MG63 (cell line): ENCODE measurements around the gene RTN4R. TPM values are rescaled to one million over a fixed set of nuclear protein-coding genes. Genes with fewer than 3 reads are reported as not detected.

Experiments used
- DNase-seq: peaks from one replicate; pipeline ENCODE4 v3.0.0-alpha.2; 2020
- H3K27me3 ChIP-seq: fragments of 250-450 bp; sonication (Bioruptor Pico); 2 replicates; pipeline ENCODE4 v1.5.1; 2020; ENCODE audit warnings: mild to moderate bottlenecking, moderate library complexity
- H3K36me3 ChIP-seq: fragments of 250-450 bp; sonication (Bioruptor Pico); 2 replicates; pipeline ENCODE4 v1.5.1; 2020; ENCODE audit warnings: mild to moderate bottlenecking, moderate library complexity
- H3K4me3 ChIP-seq: fragments of 250-450 bp; sonication (Bioruptor Pico); 2 replicates; pipeline ENCODE4 v1.5.1; 2020; ENCODE audit warnings: mild to moderate bottlenecking, moderate library complexity
- H3K9me3 ChIP-seq: fragments of 250-450 bp; sonication (Bioruptor Pico); 2 replicates; pipeline ENCODE4 v1.5.1; 2020; ENCODE audit warnings: mild to moderate bottlenecking, moderate library complexity
- total RNA-seq: library from RNA; depleted of rRNA; stranded (reverse); fragments of >200 nt; shearing (Covaris generic); gene quantifications from 2 replicates; pipeline ENCODE4 v1.2.3, GENCODE V29; 2014; ENCODE audit warnings: low replicate concordance

The RTN4R gene
- total RNA-seq, 1 experiment from 2014 or later = 5.7 TPM

DNA sequence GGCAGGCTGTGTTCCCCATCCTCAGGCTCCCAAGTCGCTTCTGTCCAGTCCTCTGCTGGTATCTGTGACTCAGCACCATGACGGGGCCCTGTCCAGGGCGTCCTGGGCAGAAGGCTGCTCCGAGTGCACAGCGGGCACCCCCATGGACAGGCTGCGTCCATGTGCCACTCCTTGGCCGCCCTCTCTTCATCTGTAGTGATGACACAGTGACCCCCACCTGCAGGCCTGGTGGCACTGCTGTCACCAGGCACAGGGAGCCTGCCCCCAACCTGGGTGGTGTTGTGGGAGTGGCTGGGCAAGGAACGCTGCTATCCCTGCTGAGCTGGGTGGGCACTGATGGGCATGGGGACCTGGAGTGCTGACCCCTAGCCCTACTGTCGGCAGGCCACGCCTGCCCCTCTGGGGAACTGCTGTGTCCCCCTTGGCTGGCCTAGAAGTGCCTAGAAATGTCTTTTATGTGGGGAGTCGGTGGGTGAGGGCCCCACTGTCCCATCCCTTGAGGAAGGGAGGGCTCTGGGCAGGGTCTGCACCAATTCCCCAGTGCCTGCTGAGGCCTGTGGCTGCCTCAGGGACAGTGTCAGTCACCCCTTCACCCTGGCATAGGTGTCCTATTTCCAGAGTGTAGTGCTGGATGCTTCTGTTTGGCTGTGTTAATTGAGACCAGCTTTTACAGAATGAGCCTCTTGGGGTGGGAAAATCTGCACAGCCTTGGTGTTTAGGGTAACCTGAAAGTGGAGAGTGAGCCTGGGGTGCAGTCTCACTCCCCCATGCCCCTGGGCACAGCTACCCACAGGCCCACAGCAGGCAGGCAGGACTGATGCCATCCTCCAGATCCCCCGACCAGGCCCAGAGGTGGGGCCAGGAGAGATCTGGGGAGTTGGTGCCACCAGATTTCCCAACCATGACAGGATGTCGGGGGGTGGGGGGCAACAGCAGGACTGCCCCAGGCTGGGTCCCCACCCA is 34.5 kb downstream of the RTN4R start:
- no peak for DNase-seq
- no peaks in the 10 kb centered on the region for H3K9me3 ChIP-seq
- no peaks in the 10 kb centered on the region for H3K27me3 ChIP-seq
- H3K4me3 ChIP-seq = no peak overlapping the region
- H3K36me3 ChIP-seq = no peaks in the 10 kb centered on the region

DNA sequence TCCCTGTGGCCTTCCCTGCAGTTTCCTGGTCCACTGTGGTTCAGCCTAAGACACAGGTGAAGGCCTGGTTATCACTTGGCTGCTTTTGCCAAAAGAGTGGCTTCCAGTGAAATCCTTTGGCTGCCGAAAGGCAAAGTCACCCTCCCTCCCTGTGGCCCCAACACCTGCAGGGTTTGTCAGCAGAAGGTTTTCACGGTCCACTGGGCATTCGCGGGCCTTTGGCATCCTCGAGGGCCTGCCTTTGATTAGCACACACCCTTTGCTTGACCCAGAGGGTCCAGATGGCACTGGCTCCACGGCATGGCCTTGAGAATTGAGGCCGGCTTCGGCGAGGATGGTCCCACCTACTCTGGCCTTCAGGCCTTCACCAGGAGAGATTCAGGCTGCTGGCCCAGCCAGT is 35.3 kb downstream of the RTN4R start:
- no peak for DNase-seq

GRCh38 chr22:20232237-20232598 is 35.9 kb downstream of the RTN4R start:
- Histone ChIP-seq H3K36me3 (no peaks in the 10 kb centered on the region), H3K4me3 (no peak overlapping the region), H3K9me3 (no peaks in the 10 kb centered on the region), H3K27me3 (no peaks in the 10 kb centered on the region)
- no peak for DNase-seq

More for the DNA sequence above, 35.3 kb downstream of the RTN4R start:
- H3K4me3 ChIP-seq = no peak overlapping the region
- H3K27me3 ChIP-seq = no peaks in the 10 kb centered on the region
- H3K36me3 ChIP-seq = no peaks in the 10 kb centered on the region
- H3K9me3 ChIP-seq = no peaks in the 10 kb centered on the region

- DNase-seq = no peak
- H3K36me3 ChIP-seq = no peaks in the 10 kb centered on the region
- no peak overlapping the region for H3K4me3 ChIP-seq
- H3K9me3 ChIP-seq = no peaks in the 10 kb centered on the region
- H3K27me3 ChIP-seq = no peaks in the 10 kb centered on the region
Measured at GRCh38 chr22:20231514-20232236, 36.4 kb downstream of the RTN4R start.

DNA sequence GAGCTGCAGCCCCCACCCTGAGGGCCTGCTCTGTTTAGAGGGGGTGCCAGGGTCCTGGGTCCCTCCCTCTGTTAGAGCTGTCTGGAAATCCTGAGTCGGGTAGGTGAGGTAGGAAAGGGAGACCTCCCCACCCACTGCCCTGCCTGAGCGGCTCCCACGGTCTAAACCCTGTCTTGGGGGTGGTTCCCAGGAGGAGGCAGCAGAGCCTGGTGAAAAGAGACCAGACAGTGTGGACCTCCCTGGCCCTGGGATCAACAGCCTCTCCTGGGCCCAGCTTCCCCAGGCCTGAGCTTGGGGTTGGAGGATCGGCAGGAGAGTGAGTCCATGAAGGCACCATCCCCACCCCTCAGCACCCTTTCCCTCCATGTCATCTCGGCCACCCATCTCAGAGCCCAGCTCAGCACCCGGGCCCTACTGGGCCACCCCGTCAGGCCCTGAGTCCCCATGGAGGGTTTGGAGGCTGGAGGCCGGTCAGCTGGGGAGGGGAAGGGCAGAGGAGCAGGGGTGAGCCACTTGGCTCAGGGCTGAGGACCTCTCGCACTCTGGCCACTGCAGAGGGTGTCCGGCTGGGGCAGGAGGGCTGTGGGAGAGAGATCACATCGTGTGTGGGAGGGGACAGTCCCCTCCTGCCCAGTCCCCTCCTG is 37.2 kb downstream of the RTN4R start:
- no peaks in the 10 kb centered on the region for H3K27me3 ChIP-seq

DNA sequence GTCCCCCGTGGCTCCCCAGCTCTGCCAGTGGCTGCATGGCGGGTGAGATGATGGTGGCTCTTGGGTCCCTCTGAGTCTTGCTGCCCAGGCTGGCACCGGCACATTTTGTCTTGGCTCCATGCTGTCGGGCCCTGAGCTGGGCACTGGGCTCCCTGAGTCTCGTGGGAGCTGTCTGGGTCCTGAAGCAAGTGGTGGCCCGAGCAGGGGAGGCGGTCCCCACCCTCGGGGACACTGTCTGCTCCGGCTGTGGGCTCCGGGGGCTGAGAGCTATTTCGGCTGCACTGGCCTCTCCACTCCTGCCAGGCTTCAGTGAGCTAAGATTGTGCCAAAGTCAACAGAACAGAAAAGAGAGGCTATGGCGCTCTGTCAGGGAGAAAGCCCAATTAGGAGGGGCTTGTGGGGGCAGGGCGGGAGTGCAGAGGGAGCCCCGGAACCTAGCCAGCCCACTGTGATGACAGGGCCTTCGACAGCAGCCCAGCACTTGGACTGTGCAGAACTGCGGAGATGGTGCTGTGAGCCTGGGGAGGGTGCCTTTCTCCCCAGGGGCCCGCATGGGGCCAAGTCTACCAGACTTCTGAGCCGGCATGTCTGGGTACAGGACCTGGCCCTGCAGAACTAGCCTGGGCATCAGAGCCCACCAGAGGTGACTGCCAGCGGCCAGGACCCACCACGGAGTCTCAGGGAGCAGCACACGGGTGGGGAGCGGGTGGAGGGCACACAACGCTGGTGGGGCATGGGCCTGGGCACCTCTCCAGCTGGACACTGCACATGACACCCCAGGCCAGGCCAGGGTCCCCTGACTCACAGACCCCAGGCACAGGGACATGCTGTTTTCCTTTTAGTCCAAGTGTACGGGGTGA is 38.0 kb downstream of the RTN4R start:
- Histone ChIP-seq H3K9me3 (no peaks in the 10 kb centered on the region), H3K4me3 (no peak overlapping the region), H3K27me3 (no peaks in the 10 kb centered on the region), H3K36me3 (no peaks in the 10 kb centered on the region)
- DNase-seq = no peak

More for the DNA sequence above, 37.2 kb downstream of the RTN4R start:
- H3K36me3 ChIP-seq = no peaks in the 10 kb centered on the region
- no peak overlapping the region for H3K4me3 ChIP-seq
- DNase-seq = no peak
- H3K9me3 ChIP-seq = no peaks in the 10 kb centered on the region

- Histone ChIP-seq H3K4me3 (no peak overlapping the region), H3K36me3 (no peaks in the 10 kb centered on the region), H3K9me3 (no peaks in the 10 kb centered on the region), H3K27me3 (no peaks in the 10 kb centered on the region)
- no peak for DNase-seq
Measured at GRCh38 chr22:20228939-20229272, 39.2 kb downstream of the RTN4R start.

- no peaks in the 10 kb centered on the region for H3K36me3 ChIP-seq
- no peak for DNase-seq
- no peaks in the 10 kb centered on the region for H3K27me3 ChIP-seq
- no peaks in the 10 kb centered on the region for H3K9me3 ChIP-seq
- no peak overlapping the region for H3K4me3 ChIP-seq
Measured at GRCh38 chr22:20228055-20228938, 39.8 kb downstream of the RTN4R start.

- Histone ChIP-seq H3K27me3 (no peaks in the 10 kb centered on the region), H3K36me3 (no peaks in the 10 kb centered on the region), H3K4me3 (no peak overlapping the region), H3K9me3 (no peaks in the 10 kb centered on the region)
- no peak for DNase-seq
Measured at GRCh38 chr22:20227363-20227762, 40.8 kb downstream of the RTN4R start.

DNA sequence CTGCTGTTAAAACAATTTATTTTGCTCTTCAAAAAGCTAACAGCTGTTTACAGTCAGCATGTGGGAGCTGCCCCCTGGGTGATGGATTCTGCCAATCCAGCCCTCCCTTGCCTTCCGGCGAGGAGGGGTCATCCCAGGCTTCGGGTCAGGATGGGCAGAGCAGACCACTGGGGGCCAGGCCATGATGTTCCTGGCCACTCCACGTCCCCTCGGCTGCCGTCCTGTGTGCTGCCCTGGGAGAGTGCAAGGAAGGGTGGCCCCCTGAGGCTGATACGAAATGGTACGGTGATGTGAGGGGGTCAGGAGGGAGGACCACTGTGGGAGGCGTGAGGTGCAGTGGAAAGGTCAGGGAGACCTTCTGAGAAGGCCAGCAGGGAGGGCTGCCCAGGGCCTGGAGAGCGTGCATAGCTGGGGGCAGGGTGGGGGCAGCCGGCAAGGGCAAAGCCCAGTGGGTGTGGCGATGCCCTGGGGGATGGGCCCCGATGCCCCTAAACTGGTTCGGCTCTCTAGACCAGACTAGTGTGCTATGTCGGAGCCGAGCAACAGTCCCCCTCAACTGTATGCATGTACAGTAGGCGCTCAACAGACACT is 41.3 kb downstream of the RTN4R start:
- Histone ChIP-seq H3K9me3 (no peaks in the 10 kb centered on the region), H3K4me3 (no peak overlapping the region), H3K36me3 (no peaks in the 10 kb centered on the region), H3K27me3 (no peaks in the 10 kb centered on the region)
- DNase-seq = no peak

DNA sequence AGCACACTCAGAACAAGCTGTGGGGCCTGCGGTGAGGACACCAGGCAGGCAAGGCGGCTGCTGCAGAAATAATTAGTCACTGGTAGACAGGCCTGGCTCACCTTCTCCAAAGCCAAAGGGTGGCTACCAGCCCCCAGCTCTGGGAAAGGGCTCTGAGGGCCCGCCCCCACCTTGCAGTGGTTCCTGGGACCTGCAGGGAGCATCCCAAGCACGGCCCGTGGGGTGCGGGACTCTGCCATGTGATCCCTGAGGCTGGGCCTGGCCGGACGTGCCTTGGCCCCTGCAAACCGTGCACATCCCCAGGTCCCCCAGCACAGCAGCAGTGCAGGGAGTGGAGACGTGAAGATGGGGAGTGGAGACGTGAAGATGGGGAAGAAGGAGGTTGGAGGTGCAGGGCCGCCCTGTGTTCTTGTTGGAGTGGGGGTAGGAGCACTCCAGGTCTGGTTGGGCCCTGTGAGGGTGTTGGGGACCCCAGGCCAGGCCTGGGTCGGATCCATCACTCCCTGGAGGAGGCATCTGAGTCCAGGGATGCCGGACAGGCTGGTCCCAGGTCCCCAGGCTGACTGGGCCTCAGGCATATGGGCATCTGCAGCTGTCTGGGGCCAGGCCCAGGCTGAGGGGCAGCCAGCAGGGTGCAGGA is 41.9 kb downstream of the RTN4R start:
- no peak for DNase-seq
- H3K4me3 ChIP-seq = no peak overlapping the region
- H3K27me3 ChIP-seq = no peaks in the 10 kb centered on the region
- H3K9me3 ChIP-seq = no peaks in the 10 kb centered on the region
- H3K36me3 ChIP-seq = no peaks in the 10 kb centered on the region

- Histone ChIP-seq H3K9me3 (no peaks in the 10 kb centered on the region), H3K27me3 (no peaks in the 10 kb centered on the region), H3K36me3 (no peaks in the 10 kb centered on the region), H3K4me3 (no peak overlapping the region)
- no peak for DNase-seq
Measured at GRCh38 chr22:20225693-20225966, 42.5 kb downstream of the RTN4R start.

GRCh38 chr22:20224917-20225692 is 43.0 kb downstream of the RTN4R start:
- Histone ChIP-seq H3K9me3 (no peaks in the 10 kb centered on the region), H3K4me3 (no peak overlapping the region), H3K27me3 (no peaks in the 10 kb centered on the region), H3K36me3 (no peaks in the 10 kb centered on the region)
- DNase-seq = no peak

GRCh38 chr22:20224256-20224626 is 43.9 kb downstream of the RTN4R start:
- Histone ChIP-seq H3K27me3 (no peaks in the 10 kb centered on the region), H3K9me3 (no peaks in the 10 kb centered on the region), H3K36me3 (no peaks in the 10 kb centered on the region), H3K4me3 (no peak overlapping the region)
- DNase-seq = no peak
